IPS DF 4.7 (cell line): Measurements from ENCODE around the gene DPYD.

Source experiments
- DNase-seq: peaks from one replicate; pipeline ENCODE4 v3.0.0-alpha.2; 2013; ENCODE audit warnings: low spot score; ENCODE audit errors: extremely low read depth

The DPYD gene

DNA sequence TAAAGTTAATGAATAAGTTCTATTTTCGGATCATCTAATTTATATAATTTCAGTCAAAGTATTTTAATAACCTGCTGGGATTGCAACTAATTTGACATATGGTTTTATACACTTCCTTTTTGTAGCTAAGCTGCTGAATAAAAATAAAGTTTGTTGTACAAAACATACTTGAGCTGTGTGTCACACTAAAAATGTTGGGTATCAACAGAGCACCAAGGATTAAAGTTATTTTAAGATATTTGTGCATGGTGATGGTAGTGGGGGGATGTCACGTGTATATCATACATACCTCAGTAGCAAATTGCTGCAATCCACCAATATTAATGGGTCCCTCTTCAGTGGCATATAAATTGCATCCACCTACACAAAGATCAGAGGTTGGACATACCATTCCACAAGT, 199.6 kb downstream of the DPYD start:
- no peak for DNase-seq

DNA sequence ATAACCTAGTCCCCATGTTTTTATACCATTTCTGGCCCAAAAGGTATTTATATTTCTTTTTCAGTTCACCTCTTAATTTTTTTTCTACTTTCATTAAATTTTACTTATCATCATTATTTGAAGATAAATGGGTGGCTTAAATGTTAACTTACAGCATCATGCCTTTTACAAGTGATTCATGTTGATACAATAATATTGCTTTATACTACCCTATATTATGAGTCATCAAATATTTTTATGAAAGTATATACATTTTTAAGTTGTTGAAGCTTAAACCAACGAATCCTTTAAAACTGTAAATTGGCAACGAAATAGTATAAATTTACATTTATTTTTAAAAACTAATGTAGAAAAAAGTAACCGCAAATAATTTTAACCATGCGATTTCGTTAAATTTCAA, 207.9 kb downstream of the DPYD start:
- no peak for DNase-seq

DNA sequence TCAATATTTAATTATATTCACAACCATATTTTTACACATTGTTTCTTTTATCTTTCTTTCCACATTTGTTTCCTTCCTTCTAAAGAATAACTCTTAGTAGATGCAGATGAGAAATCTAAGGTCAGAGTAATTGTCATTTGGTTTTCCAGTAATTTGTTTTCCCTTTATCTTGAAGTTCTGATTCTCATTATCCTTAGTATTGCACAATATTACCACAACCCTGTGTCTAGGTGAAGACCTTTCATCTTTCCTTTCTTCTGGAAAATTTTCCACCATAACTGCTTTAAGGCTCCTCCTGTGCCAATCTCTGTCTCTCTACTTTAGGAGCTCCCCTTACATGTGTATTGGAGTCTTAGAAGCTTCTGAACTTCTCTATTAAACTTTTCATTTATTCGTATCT, 209.0 kb downstream of the DPYD start:
- DNase-seq: no peak

DNA sequence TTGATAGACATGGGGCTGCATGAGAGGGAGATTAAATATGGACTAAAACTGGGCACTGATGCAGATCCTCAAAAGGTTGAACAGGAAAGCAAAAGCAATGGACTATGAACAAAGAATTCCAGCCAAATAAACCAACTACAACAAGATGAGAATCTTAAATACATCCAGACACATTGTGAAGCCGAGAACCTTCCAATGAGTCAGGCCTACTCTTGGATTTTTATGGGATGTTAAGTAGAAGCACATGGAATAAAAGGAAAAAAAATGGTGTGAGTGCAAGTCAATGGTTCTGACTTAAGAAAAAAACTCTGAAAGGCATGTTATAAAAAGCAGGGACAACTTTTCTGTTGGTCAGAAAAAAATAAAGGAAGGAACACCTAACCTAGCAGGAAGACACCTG, 227.2 kb downstream of the DPYD start:
- no peak for DNase-seq

DNA sequence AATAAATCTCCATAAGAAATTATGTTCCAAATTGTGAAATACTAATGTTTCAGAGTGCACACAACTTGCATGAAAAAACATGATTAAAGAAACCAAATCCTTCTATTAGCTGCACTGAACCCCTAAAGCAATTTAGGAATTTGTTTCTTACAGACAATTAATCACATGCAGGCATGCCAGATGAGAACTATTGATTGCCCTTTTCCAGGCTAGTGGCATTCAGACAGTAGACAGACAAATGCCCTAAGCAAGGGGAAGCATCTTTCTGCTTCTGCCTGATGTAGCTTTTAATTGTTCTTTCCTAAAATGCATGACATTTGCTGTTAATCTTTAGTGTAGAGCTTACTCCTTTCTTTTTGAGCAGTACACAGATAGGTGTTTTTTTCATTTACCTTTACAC, 229.5 kb downstream of the DPYD start:
- DNase-seq: no peak

DNA sequence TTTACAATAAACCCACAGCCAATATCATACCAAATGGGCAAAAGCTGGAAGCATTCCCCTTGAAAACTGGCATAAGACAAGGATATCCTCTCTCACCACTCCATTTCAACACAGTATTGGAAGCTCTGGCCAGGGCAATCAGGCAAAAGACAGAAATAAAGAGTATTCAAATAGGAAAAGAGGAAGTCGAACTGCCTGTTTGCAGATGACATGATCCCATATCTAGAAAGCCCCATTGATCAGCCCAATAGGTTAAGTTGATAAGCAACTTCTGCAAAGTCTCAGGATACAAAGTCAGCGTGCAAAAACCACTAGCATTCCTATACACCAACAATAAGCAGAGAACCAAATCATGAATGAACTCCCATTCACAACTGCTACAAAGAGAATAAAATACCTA, 235.5 kb downstream of the DPYD start:
- no peak for DNase-seq

DNA sequence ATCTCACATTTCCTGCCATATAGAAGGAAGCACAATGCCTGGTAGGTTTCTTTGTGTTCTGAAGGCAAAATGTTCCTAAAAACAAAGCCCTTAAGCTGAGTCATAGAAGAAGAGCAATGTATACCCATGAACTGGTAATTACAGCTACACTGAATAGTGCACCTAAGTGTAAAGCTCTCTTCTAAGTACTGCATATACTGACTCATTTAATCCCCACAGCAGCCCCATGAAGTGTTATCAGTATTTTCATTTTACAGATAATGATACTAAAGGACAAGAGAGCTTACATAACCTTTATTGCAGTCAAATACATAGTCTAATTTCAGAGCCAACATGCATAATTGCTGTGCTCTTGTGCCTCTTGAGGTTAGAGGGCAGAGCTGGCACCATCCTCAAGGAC, 239.9 kb downstream of the DPYD start:
- DNase-seq: no peak

DNA sequence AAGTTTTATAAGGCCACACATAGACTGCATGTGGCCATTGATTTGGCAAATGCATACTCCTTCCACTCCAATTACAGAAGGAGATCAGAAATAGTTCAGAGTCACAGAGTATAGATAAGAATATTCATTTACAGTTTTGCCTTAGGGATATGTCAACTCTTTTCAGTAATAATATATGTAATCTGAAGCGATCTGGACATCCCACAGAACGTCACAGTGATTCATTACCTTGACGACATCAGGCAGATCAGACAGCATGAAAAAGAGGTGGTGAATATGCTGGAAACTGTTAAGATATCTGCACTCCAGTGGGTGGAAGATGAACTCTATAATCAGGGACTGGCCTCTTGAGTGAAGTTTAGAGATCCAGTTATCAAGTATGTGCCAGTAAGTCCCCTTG, 240.4 kb downstream of the DPYD start:
- DNase-seq: no peak

DNA sequence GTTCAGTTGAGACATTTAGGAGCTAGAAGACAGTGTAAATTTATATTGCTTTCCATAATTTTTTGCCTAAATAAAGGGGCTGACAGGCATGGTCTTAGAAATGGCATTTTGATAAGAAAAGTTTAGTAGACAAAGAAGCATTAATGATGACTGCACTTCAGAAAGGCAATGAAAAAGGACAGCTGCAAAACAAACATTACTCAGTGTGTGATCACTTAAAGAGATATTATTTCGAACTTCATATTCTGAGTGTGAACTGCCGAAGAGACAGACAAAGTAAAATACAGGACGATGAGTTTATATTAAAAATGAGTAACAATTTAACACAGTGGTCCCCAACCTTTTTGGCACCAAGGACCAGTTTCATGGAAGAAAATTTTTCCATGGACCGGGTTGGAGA, 243.1 kb downstream of the DPYD start:
- DNase-seq: no peak

DNA sequence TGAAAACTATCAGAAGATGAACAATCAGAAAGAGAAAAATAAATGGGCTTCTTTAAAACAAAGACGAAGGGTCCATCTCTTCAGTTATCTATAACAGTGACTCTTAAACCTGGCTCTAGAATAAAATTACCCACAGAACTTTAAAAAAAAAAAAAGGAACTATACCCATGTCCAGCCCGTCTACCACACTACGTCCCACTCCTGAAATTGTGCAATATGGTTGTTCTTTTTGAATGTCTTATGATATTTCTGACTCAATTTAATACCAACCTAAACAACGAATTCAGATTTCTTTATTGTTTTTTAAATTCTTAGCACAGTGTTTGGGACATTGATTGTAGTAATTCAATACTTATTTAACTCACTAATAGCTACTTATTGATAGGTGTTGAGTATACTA, 246.3 kb downstream of the DPYD start:
- DNase-seq: no peak

DNA sequence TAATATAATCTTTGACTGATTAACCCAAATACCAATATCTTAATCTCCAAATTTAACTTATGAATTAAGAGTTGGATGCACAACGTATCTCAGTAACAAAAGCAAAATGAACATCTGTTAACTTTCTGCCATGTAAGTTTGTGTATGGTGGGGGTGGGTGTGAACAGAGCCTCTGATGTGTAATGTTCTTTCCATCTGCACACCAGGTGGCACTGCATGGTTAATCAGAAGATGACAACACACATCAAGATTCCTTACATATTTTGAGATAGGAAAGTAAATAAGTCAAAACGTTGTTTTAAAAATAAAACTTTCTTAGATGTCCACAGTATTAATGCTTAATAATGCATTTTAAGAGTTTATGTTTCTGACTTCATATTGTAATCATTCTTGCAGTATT, 251.9 kb downstream of the DPYD start:
- no peak for DNase-seq

DNA sequence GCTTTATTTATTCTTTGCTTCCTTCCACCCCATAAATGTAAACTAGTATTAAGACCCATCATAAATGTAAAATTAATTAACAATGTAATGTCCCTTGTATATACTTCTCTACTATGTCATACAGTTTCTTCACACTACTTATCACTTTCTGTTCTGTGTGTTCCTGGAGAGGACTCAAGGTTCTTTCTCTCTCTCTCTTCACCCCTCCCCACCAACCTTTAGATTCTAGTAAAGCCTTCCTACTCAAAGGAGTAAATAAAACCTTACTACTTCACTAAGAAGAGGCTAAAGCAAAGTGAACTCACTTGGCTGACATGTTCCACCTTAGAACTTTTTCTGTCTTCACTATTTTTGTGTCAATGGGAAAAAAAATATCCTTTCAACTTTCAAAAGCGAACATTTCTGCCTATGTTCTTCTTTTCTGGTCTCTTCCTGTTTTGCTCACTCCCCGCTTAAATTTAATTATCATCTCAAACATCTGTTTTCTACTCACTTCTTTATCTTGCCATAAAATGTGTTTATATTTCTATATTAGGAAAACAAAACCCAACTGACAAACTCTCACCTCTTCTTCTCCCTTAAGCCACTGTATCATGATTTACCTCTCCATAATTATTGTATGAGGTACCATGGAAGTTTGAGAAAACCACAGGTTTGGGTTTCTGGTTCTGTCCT, 260.3 kb downstream of the DPYD start:
- no peak for DNase-seq

DNA sequence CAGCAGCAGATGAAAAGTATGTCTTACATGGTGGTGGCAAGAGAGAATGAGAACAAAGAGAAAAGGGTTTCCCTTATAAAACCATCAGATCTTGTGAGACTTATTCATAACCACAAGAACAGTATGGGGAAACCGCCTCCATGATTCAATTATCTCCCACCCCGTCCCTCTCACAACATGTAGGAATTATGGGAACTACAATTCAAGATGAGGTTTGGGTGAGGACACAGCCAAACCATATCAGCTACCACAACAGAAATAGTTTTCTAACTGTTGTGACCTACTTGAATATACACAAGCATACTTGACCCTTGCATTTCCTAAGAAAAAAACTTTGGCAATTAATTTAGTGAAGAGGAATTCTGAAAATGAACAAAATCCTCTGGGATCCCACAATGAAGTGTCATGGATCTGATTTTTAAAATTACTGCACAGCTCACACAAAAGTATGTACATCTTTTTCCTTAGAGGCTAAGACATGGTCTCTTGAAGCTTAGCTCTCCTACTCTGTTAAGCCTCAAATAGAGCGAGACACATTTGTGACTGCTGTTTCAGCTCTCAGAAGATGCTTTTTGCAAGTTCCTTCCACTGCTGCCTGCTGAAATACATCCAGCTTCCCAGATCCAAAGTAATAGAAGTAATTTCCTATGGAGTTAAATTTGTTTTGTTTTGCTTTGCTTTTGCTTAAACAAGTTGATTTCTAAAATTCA, 265.8 kb downstream of the DPYD start:
- no peak for DNase-seq

DNA sequence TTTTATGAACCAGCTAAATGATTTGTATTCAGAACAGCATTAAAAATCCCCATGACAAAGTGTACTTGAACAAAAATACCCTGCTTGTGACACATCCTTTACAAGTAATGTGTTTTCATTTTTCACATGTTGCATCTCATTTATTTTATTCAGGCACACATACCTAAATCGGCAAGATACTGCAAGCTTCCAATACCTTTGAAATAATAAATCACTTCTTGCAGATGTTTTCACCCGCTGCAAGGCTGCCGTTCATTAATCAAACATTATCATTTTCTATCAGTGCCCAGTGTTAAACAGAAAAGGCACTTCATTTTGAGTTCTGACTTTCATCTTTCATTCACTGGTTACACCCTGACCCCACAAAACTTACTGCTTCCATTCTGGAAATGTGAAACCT, 269.6 kb downstream of the DPYD start:
- DNase-seq: no peak

DNA sequence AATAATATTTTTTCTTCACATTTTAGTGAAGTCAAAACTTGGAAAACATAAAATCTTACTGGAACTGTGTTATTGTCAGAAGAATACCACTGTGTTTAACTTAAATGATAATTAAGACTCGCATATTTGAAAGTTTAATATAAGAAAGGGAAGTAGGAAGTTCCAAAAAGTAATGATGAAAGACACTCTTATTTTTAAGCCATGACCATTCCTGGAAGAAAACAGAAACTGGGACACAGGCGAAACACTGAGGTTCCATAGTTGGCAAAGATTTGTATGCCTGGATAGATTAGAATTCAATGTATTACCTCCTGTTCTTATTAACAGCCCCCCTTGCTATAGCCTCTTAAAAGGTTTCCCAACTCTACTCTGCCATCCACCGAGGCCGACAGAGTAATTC, 271.2 kb downstream of the DPYD start:
- no peak for DNase-seq

DNA sequence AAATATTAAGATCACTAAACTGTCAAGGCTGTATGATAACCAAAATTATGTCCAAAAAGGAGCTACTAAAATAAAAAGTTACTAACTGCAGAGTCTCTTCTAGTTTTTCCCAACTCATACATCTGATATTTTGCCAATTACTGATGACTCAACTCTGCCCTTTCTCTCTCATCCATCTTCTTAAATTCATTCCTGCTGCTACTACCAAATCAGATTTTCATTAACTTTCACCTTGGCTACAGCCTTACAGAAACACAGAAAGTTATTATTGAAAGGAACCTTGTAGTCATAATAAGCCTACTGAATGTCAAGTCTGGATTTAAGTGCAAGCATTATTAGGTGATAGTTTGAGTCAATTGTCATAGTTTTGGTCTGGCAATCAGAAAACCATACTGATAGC, 273.1 kb downstream of the DPYD start:
- no peak for DNase-seq

DNA sequence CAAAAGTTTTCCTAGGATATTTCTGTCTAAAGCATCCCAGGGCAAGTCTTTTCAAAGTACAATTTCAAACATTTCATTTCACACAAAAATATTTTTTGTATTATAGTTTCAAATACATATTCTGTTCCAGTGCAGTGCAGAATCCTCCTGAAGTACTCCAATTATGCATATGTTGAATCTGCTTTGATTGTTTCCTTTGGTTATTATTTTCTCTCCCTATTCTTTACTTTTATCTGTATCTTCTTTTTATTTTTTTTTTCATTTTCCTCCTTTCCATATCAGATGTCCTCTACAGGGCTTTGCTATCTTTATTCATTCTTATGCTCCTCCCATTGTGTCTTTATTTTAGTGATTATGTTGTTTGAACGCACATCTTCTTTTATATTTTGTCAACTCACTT, 274.8 kb downstream of the DPYD start:
- DNase-seq: no peak

DNA sequence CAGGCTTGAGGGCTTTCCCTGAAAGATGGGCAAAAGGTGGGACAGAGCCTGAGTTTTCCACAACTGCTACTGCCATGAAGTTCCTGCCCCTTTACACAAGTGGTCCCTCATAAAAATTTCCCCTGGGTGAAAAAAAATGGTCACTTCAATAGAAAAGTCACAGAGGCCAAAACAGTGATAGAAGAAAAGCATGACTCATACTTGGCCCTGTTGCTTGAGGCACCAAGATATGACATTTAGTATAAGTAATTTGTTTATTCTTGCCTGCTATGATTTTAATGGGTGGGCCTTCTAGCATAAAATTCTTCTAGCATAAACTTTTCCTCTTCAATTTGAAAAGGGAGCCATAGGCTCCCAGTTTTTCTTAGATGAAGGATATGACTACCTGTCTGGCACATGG, 280.2 kb downstream of the DPYD start:
- no peak for DNase-seq

DNA sequence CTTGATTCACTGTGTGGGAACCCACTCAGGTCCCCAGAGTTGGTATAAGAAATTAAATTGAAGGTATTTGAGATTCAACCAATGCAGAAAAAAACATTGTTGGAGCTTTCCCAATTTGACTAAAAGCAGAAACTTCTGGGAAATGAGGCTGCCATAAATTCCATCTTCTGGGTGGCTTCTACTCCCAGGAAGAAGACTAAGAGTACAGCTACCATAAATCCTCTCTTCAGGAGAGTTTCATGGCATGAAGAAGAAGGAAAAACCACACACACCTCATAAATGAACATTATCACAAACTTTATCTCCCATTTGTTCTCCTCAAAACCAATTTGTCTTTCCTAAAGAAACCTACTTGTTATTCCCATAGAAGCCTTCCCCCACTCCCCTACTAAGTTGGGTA, 283.9 kb downstream of the DPYD start:
- no peak for DNase-seq

DNA sequence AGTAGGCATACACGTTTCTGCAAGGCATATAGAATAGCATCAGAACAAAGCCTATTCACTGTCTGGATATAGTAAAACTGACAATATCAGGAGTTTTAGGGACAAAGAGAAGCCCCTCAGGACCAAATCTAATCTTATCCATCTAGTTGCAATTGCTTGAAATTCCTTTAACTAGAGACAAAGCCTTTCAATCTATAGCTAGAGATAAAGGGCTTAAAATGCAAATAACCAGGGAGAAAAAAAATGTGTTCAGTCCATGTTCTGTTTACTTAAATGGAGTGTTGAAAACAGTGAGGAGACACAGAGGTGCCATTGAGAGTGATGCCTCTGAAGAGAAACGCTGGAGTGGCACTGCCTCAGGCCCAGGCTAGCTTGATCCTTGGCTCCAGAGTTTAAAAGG, 286.1 kb downstream of the DPYD start:
- no peak for DNase-seq

DNA sequence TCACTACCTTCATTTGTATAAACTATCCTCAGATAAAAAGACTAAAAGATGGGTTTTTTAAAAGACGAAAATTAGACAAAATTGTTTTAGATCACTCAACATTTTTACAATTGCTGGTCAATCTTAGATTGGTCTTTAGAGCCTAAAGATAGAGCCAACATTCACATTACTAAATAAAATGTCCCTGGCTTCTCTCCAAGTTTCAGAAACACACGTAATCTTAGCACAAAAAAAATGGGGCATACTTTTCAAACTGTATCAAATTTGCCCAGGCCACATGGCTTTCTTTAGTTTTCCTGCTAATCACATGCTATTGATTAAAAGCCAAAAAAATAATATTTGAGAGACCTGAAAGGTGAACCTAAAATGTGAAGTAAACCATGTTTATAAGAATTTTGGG, 288.1 kb downstream of the DPYD start:
- no peak for DNase-seq

DNA sequence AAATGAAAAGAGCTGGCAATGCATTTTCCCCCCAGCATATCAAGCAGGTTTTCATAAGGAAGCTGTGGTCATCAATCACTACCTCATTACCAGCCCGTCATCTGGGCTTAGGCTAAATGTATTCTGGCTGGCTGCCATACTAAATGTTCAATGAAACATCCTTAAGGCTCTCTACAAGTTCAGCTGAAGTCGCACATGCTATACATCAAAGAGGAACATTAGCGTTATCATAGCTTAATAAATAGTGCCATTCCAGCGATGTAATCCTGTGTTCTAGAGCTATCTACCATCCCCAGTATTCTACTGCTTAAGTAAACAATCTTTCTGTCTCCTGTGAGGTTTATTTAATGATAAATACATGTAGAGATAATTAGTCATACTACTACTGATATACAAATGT, 288.8 kb downstream of the DPYD start:
- DNase-seq: no peak

DNA sequence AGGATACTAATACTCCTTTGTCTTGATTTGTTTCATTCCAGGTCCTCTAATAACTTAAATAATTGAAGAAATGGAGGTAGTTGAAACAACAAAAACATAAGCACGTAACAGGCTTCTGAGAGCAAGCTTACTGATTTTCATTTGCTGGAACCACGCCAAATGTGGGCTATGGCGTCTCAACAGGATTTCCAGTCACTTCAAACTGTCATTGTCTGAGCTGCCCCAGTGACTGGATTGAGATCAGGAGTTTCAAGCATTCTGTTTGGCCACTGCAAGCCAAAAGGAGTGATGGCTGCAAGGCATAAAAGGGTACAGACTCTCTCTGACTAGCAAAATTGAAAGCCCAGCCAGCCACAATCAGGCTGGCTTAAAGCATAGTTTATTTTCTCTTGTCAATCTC, 289.9 kb downstream of the DPYD start:
- DNase-seq: no peak

DNA sequence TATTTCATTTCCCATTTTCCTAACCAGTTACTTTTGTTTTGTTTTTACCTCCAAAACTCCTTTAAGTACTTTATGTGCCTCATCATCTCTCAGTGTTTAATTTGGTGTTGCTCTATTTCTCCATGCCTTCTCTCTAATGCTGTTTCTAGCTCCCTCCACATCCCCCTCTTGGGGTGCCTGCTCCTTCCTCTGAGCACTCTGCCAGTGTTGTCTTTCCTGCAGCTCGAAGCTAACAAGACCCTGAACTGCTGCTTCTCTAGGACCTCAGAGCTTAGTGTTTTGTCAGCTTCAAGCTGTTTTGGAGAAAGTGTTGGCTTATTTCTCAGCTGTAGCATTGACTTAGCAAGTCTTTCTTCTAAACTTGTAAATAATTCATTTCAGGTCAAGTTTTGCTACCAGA, 290.6 kb downstream of the DPYD start:
- DNase-seq: no peak
